ENCODE measurements around the gene TK2.

Gene TK2

DNA sequence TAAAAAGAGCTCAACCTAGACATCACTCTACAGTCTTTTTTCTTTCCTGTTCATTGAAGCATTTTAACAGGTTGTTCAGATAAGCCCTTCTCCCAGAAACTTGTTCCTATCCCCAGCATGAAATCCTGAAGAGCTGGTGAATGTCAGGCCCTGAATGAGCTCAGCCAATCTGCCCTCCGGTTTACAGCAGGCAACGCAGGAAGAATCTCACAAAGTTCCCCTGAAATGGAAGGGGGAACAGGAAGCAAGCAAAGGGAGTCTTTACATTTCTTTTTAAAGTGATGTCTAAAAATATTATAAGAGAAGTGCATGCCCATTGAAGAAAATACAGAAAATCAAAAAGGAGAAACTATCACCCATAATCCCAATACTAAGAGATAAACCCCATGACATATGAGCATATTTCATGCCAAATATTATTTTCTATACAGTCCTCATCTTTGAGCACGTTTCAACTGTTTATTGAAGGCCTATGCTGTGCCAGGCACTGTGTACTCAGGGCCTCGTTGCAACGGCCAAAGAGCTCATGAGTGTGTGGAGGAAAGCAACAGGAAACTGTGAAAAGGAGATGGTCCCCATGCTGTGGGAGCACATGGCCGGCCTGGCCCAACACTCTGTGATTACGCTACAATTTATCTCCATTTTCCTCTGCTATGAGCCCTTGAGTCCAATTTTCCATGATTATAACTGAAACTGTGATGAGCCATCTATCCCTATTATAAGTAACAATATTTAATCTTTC lies 5.7 kb downstream of the TK2 start:
- DNase-seq: no peak

DNA sequence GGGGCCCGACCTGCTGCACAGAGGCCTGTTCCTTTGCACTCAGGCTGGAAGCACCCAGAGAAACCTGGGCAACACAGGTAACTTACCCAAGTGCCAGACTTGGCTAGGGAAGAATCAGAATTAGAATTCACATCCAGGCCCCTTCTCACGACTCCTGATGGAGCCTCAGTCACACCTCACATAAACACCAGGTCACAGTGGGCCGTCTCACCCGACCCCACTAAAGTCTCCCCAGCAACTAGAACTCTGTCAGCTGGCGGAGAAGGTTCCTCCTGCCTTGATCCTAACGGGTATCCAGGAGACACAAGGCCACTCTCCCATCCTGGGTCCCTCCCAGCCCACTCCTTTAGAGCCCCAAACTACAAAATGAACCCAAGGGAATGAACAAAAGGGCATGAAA lies 6.4 kb downstream of the TK2 start:
- DNase-seq: no peak

DNA sequence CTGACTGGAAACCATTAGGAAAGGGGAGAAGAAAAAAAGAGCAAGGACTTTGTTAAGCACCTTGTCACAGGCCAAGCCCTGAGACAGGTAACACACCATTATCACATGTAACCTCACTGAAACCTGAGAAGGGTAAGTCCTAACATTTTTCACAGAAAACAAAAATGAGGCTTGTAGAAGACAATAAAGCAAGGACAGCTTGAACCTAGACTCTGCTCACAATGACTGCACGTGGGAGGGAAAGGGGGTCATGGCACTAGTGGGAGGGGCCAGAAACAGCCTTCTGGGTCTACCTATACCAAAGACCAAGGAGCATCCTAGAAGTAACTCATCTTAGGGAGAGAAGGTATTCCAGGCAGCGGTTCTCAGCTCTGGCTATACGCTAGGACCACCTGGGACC lies 7.5 kb downstream of the TK2 start:
- no peak for DNase-seq

DNA sequence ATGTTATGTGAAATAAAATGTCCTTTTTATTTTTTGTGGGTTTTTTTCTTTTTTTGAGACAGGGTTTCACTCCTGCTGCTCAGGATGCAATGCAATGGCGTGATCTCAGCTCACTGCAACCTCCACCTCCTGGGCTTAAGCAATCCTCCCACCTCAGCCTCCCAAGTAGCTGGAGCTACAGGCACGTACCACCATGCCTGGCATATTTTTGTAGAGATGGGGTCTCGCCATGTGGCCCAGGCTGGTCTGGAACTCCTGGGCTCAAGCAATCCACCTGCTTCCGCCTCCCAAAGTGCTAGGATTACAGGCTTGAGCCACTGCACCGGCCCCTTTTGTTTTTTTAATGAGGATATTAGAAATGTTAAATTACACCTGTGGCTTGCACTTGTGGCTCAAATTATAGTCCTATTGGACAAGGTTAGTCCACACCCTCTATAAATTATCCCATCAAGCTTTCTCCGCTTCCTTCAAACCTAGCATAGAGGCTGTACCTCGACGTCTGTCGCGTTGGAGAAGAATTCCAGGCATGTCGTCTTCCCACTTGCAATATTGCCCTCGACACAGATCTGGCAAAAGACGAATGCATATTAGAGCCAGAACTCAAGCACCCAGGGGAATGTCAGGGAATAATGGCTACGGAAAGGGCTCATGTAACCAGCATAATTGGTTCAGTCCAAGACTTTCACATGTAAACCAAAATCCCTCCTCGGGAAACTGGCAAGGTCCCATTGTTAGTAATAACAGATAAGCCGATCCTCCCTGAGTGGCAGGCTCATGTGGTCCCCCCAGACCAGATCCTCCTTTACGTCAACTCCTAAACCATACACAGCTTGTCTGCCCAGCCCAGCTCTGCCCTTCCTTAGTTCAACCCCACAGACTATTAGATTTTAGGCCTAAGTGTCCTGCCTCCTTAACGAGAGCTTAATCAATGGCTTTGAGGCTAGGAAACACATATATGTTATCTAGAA lies 8.2 kb downstream of the TK2 start:
- DNase-seq: no peak

DNA sequence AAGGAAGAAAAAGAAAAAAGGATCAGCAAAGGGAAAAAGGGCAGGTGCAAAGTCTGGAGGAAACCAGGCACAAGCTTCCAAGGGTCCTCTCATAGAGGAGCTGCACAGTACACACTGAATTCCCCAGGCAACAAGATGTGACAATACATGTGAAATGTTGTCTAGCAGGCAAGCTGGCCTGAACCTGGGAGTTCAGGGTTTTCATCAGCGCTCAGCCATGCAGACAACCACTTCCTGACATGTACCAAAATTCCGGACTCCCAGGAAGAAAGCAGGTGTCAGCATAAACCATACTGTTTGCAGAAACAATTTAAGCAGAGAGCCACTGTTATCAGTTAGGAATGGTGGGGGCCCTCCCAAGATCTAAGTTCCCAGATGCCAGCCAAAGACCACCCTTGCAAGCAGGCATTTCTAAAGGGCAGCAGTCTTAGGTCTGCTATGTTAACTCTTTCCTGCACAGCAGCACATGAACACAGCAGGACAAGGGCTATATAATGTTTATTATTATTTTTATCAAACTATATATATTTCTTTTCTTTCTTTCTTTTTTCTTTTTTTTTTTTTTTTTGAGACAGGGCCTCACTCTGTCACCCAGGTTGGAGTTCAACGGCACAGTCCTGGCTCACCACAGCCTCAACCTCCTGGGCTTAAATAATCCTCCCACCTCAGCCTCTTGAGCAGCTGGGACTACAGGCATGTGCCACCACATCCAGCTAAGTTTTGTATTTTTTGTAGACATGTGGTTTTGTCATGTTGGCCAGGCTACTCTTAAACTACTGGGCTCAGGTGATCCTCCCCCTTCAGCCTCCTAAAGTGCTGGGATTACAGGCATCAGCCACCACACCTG lies 10.1 kb downstream of the TK2 start:
- no peak for DNase-seq

DNA sequence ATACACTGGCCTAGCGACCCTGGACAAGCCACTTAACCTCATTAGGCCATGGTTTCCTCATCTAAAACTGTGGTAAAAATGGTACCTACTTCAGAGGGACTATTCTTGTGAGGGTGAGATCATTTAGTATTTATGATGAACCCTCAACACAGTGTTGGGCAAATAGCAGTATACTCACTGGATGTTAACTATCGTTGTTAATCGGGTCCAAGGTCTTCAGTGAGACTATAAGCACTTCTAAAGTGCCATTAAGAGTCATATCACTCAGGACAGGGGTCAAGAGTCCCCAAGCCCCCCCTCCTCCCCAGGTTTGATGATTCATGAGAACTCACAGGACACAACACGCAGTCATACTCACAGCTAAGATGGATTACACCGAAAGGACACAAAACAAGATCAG lies 11.0 kb downstream of the TK2 start:
- no peak for DNase-seq

DNA sequence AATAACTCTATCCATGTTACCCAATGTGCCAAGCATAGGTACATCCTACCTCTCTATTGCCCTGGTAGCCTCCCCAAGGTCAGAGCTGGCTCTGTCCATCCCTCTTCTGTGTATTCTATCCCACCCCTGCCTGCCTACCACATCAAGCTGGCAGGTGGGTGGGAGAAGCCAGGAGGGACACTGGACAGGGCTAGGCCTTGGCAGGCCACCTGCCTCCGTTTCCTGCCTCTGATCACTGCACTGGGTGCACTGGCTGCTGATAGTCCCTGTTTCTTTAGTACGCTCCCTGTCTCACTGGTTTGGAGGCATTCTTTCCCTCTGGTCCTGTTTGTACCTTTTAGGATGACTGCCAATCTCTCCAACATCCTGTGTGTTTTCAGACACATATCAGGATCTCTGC lies 12.7 kb downstream of the TK2 start:
- no peak for DNase-seq

DNA sequence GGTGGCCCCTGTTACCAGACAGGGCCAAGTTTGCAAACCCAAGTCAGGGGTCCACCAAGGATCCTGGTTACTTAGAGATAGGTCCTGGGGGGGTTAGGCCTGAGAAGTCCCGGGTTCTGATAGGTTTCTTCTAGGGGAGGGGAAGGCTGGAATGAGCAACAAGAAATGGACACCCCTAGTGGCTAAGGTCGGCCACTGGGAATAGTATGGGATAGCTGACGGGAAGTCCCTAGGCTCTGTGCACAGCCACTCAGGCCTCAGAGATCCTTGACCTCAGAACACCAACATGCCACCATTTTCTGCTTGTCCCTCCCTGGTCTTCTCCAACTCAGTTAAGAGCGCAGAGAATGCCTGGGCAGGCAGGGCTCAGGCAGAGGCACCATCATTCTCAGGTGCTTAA lies 13.4 kb downstream of the TK2 start:
- DNase-seq: no peak

DNA sequence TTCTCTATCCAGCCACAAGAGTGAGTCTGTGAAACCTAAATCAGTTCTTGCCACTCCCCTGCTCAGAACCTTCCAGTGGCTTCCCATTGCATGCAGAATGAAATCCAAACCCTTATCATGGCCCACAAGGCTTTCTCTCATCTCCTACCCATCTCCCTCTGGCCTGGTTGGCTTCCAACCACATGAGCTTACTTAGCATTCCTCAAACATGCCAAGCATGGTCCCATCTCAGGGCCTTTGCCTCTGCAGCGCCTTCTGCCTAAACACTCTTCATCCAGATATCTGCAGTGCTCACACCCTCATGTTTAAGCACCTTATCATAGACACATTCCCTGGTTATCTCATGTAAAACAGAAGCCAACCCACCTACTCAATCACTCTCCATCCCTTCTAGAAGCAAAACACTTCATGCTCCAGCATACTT lies 15.5 kb downstream of the TK2 start:
- no peak for DNase-seq

DNA sequence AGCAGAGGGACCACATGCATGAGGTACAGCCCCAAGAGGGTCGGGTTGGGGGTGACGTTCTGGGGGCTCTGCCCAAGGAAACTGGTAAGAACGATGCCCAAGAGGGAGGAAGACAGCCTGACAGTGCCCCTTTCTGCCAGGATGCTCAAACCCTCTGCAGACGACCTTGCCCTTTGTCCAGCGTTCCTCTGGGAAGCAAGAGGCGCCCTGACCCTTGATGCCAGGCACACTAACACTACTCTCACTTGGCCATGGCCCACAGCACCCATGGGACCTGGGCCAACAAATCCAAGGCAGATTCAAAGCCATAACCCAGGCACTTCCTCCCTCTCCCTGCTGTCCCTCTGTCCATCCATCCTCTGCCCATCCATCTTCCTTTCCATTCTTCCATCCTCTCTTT lies 20.4 kb downstream of the TK2 start:
- no peak for DNase-seq

DNA sequence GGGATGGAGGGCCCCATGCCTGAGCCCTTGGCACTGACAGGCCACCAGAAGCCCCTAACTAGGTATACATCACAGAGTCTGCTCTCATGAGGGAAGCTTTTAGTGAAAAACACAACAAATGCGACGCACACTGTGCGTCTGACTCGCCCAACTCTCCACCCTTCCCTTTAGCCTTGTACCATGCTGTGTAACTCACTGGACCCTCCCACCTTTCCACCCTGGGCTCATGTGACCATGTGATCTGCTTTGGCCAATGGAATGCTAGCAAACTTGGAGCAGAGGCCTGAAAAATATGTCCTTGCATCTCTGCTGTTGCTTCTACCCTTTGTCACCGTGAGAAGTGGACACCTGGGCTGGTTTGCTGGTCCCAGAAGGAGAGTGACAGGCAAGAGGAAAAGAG lies 21.6 kb downstream of the TK2 start:
- no peak for DNase-seq

DNA sequence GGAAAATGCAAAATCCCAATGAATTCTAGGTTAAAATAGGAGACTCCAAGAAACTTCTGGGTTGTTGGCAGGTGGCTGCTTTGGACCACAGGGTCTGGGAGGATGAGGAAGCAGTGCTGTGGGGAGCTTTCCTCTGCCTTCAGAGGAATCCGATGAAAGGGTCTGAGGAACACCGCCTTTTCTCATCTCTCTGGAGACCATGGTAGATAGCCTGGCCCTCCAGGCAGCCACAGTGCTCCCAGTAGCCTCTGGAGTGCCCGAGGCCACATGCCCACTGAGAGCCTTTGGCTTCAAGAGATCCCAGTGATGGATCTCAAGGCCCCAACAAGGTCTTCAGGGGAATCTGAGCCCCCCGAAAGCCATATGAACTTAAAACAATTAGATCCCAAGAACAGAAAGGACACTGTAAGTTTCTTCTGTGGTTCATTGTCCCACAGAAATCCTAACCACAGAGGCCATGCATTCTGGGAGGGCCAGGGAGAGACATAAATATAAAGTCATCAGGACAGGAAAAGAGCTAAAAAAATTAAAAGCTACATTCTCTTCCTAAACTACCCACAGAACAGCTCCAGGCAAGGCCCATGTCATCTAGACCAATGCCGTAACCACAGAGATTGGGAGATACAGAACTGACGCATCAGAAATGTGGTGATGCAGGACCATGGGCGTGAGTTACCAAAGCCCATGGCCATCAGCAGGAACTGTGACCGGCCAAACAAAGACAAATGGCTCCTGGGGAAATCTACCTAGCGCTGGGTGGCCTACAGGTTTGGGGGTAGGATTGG lies 24.3 kb downstream of the TK2 start:
- DNase-seq: no peak

DNA sequence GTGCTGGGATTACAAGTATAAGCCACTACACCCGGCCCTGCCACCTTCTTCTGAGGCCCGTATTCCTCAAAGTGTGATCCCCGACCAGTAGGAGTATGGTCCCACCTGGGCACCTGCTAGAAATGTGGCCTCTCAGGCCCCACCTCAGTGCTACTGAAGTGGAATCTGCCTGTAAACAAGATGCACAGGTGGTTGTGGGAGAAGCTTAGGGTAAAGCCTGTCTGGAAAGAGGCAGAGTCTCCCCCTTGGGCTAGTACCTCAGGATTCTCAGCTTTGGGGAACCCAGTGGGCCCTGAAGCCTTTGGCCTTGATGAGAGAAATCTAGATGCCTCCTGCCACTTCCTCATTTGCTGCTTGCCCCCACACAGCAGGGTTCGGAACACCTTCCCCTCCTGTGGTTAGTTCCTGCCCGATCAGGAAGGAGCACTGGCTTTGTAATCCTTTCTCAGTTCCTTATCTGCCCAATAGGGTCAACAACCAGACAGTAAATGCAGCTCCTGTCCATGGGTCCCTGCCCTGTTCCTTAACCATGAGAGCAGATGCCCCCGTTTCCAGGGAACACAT lies 25.2 kb downstream of the TK2 start:
- DNase-seq: no peak

DNA sequence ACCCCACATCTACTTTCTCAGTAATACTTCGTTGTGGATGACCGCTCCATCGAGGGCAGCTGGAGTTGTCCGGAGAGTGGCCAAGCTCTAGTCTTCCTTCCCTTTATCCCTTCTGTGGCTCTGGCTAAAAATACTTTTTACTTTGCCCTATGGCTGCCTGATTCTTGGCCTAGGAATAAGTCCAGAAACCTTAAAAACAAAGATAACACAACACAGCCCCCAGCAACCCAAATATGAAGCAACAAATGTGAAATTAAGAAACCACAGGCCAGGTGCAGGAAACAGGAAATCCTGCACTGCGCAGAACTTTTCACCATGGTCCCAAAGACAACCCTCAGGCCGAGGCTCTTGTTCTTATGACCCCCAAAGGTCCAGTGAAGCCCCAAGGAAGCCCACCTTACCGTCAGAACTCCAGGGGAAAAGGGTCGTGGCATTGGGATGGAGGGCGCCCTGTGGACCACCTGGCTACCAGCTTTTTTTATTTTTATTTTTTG lies 26.0 kb downstream of the TK2 start:
- no peak for DNase-seq

DNA sequence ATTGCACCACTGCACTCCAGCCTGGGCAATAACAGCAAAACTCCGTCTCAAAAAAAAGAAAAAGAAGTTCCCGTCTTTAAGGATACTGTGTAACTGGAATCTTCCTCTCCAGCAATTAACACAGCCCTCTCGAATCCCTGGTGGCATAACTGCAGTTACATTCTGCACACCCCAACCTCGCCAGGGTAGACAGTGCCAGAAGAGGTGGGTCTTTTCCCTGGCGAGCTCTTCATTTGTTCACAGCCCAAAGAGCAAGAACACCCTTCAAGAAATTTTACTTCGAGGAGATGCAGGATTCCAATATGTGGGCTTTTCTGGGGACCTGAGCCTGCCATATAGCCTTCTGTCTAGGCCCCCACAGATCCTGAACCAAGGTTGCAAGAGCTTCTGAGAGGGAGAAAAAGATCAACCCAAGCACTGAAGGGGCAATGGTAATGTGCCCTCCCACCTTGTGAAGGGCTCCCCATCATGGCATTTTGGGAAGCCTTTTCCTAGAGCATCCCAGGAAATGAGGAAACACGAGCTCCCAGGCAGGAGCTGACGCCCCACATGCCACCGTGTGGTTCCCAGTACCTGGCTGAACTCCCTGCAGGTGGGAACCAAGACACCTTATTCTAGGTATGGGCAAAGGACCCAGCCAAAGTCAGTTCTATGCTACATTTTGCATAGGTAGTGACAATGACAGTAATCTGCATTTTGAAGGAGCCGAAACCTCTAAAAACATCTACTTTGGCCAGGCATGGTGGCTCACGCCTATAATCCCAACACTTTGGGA lies 26.9 kb downstream of the TK2 start:
- DNase-seq: no peak

DNA sequence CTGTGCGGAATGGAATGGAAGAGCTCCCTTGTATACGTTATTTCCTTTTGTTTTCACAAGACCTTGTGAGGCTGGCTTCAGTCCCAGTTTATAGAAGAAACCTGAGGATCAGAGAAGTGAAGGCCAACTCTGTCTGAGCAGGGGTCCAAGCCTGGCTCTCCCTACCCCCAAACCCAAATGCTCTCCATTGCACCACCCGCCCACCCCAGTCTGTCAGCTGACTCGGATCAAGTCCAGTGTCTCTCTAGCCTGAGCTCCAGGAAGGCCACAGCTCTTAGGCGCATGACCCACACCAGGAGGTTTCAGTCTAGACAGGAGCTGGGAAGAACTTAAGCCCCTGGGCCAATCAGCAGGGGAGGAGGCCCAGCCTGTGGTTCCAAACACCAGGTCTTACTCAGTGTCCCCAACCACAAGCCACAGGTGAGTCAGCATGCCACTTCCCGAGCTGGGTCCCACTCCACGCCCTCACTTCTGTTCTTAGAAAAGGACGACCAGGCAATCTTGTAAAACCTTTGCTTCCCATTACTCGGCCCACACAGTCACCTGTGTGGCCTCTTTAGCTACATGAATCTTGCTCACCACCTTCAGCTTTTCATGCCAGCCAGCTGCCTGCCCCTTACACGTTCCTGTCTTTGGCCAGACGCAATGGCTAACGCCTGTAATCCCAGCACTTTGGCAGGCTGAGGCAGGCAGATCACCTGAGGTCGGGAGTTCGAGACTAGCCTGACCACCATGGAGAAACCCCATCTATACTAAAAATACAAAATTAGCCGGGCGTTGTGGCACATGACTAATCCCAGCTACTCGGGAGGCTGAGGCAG lies 27.8 kb downstream of the TK2 start:
- no peak for DNase-seq

DNA sequence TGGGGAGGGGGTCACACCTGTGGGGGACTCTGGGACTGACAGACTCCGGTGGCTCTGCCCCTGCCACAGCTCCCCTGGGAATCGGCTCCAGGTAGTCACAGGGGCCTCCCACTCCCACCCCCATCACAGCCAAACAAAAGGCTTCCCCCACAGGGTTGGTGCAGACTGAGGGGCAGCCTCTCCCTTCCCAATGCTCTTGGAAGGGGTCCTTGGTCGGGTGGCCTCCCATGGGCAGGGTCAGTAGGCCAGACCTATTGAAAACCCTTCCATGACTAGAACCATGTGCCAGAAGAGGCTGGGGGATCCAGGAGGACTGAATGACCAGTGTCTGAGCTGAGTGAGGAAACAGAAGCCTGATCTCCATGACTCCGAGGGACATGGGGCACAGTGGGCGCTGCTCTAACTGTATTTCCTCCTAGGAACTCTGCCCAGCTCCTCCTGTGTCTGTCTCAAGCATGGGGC lies 28.6 kb downstream of the TK2 start:
- DNase-seq: no peak

DNA sequence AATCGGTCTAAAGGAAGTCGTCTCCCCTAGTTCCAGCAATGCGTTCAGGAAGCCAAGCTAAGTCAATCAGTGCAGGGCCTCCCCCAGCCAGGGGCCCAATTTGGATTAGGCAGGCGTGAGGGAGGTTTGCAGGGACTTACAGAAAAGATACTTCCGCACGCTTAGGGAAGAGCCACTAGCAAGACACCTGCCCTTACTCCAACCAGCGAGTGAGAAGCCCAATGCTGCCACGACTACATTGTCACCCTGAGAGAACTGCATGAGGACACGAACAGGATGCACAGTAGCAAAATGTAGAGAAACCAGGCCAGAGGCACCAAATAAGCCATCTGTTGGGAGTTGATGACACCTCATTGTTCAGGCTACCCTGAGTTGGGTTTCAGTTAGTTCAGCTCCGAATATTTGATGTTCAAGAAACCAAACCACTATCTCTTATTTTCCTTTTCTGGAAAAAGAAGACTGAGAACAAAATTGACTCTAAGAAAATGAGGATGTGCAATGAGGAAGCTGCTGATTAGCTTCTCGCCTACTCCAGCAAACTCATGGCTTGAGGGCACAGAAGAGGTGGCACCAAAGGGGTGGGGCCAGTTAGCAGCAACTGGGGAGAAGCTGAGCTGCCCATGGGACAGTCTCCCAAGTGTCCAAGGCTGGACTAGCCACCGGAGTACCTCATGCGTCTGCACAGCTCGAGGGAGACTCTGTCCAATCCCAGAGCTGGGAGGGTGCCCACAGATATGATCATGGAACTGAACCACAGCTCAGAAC lies 29.3 kb downstream of the TK2 start:
- DNase-seq: no peak
